Keratinocyte (primary cell): ENCODE results near the gene CARM1.
A peak's percentile ranks its signal among the peaks of the same experiment; 100 is the strongest.

Experiments used
- EZH2 ChIP-seq: IDR thresholded peaks from one replicate; pipeline ENCODE4 v1.6.1; 2012; ENCODE audit warnings: inconsistent platforms, mild to moderate bottlenecking, low read length, moderate library complexity
- TF ChIP-seq, protein P1 (sequence below), 3 experiments: IDR thresholded peaks in 1 of 3; conservative IDR thresholded peaks in 1 of 3; optimal IDR thresholded peaks in 1 of 3; 2 replicates in 2 of 3; 3 replicates in 1 of 3; pipeline versions ENCODE3 to v1.5.1; 2011; ENCODE audit warnings: low read length in 3 of 3, mild to moderate bottlenecking in 3 of 3, moderate library complexity in 2 of 3, control low read depth in 1 of 3, inconsistent platforms in 1 of 3; ENCODE audit not compliant: insufficient read depth in 2 of 3; ENCODE audit errors: extremely low read depth in 1 of 3

DNA sequence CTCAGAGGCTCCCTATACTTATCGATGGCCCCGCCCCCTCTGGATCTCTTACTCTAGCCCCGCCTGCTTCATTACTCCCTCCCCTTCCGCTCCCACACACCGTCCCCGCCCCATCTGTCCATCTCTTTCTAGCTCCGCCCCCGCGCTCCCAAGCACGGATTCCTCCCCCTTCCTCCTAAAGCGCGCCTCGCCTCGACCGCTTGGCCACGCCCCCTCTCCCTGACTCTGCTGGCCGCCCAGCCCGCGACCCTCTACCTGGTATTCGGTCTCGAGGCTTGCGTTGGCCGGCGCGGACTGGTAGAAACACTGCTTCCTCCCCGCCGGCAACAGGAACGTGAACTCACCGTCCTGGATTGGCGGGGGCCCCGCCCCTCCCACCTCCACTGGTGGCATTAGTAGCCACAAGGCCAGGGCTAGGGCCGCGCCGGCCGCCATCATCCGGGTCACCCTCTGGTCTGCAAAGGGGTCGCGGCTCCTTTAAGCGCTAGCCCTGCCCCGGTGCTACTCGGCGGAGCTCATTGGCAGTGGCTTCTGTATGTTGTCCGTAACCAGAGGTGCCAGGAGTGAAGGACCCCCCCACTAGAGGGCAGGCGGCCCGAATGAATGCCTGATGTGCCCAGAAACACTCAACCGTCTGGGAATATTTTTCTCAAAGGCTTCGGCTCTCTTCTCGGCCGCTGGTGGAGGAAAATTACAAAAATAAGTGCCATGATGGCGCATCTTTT is 35.4 kb upstream of the CARM1 start, which contains the start of gene TMED1:
- TF ChIP-seq, protein P1, sequence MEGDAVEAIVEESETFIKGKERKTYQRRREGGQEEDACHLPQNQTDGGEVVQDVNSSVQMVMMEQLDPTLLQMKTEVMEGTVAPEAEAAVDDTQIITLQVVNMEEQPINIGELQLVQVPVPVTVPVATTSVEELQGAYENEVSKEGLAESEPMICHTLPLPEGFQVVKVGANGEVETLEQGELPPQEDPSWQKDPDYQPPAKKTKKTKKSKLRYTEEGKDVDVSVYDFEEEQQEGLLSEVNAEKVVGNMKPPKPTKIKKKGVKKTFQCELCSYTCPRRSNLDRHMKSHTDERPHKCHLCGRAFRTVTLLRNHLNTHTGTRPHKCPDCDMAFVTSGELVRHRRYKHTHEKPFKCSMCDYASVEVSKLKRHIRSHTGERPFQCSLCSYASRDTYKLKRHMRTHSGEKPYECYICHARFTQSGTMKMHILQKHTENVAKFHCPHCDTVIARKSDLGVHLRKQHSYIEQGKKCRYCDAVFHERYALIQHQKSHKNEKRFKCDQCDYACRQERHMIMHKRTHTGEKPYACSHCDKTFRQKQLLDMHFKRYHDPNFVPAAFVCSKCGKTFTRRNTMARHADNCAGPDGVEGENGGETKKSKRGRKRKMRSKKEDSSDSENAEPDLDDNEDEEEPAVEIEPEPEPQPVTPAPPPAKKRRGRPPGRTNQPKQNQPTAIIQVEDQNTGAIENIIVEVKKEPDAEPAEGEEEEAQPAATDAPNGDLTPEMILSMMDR (optimal IDR thresholded peaks at IDR 0.05 in 1 of 3, IDR thresholded peaks at IDR 0.05 in 1 of 3, conservative IDR thresholded peaks at IDR 0.05 in 1 of 3; ENCODE audit: extremely low read depth in 1 of 3, insufficient read depth in 2 of 3, low read length in 3 of 3): peak in 1 of 3 experiments; percentile 3
- TF ChIP-seq EZH2: no peak
